ENCODE results near the gene SCP2D1.
"Not testable (repeated sequence)": the region's sequence is repeated elsewhere in the genome, so short reads cannot be mapped to it uniquely, and the experiment has no call there.

The SCP2D1 gene

DNA sequence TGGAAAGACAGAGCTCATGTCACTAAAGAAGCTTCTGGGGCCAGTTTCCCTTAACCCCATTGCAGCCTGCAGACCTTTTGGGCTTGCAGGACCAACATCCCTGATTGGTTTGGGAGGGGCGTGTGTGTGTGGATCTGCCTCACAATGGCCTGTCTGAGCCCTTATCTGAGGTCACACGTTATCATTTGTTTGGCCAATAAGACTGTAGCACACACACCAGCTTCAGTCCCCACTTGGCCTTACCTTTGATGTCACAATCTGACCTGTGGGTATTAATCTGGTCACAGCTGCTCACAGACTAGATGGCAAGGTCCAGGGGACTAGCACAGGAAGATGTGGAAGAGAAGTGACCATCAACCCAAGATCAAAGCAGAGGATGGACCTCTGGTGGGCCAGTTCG lies at the start of gene SCP2D1:
Gene SCP2D1 (plus strand): TSS at position 301 of the 400 bp plus-strand sequence. CDS start 33 bp downstream, at position 334.
- in situ Hi-C loops (cut with MboI; ENCODE audit: low pct_unique_long_range_greater_than_20kb, low sequenced_read_pairs) = no loop called here
- no peak for DNase-seq

DNA sequence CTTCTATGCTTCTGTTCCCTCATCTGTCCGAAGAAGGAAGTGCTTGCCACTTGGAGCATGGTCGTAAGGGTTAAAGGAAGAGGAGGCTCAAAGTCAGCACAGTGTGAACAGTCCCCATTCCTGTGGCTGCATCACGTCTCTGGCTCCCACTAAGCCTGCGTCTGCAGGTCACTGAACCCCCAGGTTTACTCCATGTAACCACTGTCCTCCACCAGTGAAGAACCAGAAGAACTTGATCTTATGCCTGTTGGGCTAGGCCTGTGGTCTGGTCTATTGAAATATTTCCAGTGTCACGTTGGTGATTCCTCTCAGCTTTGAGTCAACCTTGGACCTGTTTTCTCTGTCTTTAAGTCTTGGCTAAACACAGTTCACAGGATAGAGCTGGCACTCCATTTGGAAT lies 45.9 kb upstream of the SCP2D1 start:
- in situ Hi-C loops (cut with MboI; ENCODE audit: low pct_unique_long_range_greater_than_20kb, low sequenced_read_pairs) = no loop called here

DNA sequence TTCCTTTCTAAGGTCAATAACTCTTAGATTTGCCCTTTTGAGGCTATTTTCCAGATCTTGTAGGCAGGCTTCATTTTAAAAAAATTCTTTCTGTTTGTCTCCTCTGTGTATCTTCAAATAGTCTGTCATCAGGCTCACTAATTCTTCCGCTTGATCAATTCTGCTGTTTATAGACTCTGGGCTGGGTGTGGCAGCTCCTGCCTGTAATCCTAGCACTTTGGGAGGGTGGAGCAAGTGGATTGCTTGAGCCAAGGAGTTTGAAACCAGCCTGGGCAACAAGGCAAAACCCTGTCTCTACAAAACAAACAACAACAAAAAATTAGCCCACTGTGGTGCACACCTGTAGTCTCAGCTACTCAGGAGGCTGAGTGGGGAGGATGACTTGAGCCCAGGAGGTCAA lies 40.0 kb upstream of the SCP2D1 start:
- in situ Hi-C loops (cut with MboI; ENCODE audit: low pct_unique_long_range_greater_than_20kb, low sequenced_read_pairs) = no loop called here
- no peak for DNase-seq

More for the DNA sequence above, 45.9 kb upstream of the SCP2D1 start:
- DNase-seq = no peak

DNA sequence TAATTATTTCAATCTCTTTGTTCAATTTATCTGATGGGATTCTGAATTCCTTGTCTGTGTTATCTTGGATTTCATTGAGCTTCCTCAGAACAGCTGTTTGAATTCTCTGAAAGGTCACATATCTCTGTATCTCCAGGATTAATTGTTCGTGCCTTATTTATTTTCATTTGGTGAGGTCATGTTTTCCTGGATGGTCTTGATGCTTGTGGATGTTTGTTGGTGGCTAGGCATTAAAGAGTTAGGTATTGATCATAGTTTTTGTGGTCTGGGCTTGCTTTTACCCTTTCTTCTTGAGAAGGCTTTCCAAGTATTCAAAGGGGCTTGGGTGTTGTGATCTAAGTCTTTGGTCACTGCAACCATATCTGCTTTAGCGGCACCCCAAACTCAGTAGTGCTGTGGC lies 39.4 kb upstream of the SCP2D1 start:
- no peak for DNase-seq
- in situ Hi-C loops (cut with MboI; ENCODE audit: low pct_unique_long_range_greater_than_20kb, low sequenced_read_pairs) = no loop called here

DNA sequence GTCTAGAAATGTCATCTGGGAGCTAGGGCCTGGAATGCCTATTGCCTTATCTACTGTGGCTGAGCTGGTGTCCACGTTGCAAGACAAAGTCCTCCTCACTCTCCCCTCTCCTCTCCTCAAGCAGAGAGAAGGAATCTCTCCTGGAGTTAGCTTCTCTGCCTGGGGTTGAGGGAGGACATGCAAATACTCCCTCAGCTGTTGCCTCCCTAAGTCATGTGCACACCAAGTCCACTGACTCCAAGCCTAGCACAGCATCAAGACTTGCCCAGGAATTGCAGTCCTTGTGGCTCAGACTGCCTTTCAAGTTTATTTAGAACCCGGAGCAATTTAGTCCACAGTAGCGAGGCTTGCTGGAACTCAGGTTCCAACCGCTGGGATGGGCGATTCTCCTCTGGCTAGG lies 38.0 kb upstream of the SCP2D1 start:
- DNase-seq = no peak
- in situ Hi-C loops (cut with MboI; ENCODE audit: low pct_unique_long_range_greater_than_20kb, low sequenced_read_pairs) = no loop called here

DNA sequence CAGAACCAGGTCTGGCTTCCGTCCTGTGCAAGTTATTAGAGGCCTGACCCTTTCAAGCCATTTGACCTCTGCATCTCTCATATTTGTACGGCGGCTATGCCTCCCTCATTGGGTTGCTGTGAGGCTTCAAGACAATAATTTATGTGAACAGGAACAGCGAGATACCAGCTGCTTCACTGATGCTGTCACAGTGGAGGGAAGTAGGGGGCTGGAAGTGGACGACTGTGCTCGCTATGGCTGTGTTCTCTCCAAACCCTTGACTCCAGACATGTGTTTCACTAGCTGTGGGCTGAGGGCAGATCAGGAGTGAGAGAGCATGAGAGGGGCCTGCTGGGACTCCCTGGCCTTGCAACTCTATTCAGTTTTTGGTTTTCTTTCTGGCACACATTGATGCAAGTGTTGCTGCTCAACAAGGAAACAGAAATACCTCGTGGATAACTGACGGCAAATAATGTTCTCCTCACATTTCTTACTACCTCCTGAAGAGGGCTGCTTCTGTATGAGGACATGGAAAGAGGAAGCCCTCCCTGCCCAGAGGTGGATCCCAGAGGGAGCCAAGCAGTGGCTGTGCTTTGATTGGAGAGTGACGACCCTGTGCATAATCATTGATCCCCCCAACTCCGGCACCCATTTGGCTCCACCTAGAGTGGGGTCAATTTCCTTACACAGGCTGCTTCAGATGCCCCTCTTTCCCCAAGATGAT lies 34.7 kb upstream of the SCP2D1 start:
- in situ Hi-C loops (cut with MboI; ENCODE audit: low pct_unique_long_range_greater_than_20kb, low sequenced_read_pairs) = no loop called here
- peak; percentile 26 for DNase-seq

DNA sequence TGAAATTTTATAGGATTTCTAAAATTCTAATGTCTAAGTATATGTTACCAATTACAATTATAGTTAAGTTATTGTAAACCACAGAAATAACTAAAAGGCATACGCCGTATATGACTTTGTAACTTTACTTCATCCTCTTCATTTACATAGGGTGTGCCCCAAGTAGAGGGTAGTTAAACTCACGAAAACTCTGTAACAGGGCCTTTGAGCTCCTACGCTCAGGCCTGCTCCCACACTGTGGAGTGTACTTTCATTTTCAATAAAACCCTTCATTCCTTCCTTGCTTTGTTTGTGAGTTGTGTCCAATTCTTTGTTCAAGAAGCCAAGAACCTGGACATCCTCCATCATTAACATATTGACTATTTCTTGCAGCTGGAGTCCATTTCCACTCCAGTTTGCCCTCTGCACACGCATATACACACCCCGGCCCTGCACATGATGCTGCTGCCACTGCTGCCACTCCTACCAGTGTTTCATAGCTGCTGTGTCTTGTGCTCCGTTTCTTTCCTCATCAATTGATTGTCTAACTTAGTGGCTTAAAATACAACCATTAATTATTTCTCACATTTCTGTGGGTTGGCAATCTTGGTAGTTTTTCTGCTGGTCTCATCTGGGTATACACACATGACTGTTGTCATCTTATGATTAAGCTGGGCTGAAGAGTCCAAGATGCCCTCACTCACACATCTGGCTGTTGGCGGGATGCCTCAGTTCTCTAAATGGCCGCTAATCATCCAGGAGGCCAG lies 33.0 kb upstream of the SCP2D1 start:
- in situ Hi-C loops (cut with MboI; ENCODE audit: low pct_unique_long_range_greater_than_20kb, low sequenced_read_pairs) = no loop called here
- no peak for DNase-seq

DNA sequence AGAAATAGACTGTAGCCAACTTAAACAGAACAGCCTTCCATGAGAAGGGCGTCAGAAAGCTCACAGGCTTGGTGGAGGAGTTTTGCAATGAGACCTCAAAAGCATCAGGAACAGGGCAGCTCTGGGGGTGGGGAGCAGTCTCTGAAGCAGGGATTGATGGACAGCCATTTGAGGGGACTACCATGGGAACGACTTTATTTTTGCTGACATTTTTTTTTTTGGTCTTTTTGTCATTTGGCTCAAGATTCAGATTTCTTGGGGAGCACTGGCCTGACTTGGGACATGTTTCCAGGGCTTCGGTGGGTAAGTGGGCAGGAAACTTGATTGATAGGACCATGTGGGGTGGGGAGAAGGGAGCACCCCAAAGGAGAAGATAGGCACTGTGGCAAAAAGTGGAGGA lies 32.1 kb upstream of the SCP2D1 start:
- in situ Hi-C loops (cut with MboI; ENCODE audit: low pct_unique_long_range_greater_than_20kb, low sequenced_read_pairs) = no loop called here
- no peak for DNase-seq

DNA sequence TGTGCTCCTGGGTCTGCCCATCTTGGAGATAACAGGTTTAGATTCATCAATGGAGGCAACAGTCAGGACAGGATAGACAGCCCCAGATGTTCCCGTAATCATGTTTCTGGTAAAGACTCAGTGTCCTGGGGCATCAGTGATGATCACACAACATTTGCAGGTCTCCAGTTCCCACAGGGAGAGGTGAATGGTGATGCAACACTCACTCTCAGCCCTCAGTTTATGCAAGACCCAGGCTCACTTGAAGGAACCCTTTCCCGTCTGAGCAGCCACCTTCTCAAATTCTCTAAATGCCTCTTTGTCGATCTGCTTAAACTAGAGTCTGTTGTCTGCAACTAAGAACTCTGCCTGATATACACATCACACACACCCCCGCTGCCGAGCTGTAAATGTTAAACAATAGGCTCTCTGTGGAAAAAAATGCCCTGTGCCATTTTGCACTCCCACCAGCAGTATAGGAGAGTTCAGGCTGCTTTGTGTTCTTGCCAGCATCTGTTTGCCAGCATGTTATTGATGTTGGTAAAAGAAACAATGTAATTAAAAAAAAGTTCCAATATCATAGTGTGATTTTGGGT lies 30.1 kb upstream of the SCP2D1 start:
- in situ Hi-C loops (cut with MboI; ENCODE audit: low pct_unique_long_range_greater_than_20kb, low sequenced_read_pairs) = no loop called here
- DNase-seq = no peak

DNA sequence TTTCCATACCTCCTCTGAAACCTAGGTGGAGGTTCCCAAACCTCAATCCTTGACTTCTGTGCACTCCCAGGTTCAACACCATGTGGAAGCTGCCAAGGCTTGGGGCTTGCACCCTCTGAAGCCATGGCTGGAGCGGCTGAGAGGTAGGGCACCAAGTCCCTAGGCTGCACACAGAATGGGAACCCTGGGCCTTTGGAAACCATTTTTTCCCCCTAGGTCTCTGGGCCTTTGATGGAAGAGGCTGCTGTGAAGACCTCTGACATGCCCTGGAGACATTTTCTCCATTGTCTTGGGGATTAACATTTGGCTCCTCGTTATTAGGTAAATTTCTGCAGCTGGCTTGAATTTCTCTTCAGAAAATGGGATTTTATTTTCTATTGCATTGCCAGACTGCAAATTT lies 26.5 kb upstream of the SCP2D1 start:
- DNase-seq; in situ Hi-C loops (cut with MboI; ENCODE audit: low pct_unique_long_range_greater_than_20kb, low sequenced_read_pairs): not testable (repeated sequence)

DNA sequence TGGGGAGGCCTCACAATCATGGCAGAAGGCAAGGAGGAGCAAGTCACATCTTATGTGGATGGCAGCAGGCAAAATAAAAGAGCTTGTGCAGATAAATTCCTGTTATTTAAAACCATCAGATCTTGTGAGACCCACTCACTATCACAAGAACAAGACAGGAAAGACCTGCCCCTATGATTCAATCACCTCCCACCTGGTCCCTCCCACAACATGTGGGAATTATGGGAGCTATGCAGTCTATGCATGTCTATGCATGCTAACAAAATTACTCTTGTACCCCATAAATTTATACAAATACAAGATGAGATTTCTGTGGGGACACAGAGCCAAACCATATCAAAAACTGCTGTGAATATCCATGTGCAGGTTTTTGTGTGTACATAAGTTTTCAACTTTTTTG lies 25.6 kb upstream of the SCP2D1 start:
- no peak for DNase-seq
- in situ Hi-C loops (cut with MboI; ENCODE audit: low pct_unique_long_range_greater_than_20kb, low sequenced_read_pairs) = no loop called here

DNA sequence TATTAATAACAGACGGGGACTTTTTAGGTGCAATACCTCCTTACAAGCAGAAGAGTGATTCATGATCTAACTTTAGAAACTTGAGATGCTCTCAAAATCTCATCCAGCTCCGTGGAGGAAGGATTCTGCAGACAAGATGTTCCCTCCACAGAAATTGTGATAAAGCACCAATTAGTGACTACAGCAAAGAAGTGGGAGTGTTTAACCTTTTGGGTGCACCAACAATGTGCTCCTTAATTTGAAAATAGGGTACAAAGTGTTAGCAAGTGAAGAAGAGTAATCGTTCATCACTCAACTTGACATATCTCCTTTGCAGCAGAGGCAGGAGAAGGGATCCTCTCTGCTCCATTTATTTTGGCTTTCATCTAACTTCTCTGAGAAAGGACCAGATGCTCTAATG lies 22.8 kb upstream of the SCP2D1 start:
- DNase-seq = no peak
- in situ Hi-C loops (cut with MboI; ENCODE audit: low pct_unique_long_range_greater_than_20kb, low sequenced_read_pairs) = no loop called here

DNA sequence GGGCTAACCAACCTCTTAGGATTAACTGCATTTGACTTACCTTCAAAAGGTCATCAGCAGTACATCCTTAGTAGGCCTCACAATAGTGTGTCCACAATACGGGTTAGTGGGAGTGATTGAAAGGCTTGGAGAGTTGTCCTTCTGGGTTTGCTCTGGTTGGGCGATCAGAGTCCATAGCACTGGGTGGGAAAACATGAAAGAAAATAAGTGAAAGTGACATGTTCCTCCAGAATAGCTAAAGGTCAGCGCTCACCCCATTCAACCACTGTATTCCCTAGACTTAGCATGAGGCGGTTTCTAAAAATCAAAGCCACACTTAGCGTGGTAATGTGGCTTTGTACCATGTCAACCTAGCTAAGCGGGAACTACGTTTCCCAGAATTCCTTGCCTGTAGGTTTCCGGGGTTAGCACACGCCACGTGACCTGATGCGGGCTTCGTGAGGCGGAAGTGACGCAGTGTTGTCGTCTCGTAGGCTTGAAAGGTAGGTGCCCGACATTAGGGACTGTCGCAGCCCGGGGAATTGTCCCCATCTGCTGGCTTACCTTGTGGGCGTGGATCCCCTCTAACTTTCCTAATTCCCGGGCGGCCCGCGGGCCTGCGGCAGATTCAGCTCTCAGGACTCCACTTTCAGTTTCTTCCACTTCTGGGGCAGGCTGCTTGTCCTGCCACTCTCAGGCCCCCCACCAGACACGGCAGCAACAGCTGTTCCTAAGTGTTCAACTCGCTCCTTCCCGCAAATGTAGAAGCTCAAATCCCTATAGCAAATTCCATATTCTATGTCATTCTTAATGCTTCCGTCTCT lies 19.8 kb upstream of the SCP2D1 start:
- peak; percentile 89 for DNase-seq
- in situ Hi-C loops (cut with MboI; ENCODE audit: low pct_unique_long_range_greater_than_20kb, low sequenced_read_pairs) = no loop called here

DNA sequence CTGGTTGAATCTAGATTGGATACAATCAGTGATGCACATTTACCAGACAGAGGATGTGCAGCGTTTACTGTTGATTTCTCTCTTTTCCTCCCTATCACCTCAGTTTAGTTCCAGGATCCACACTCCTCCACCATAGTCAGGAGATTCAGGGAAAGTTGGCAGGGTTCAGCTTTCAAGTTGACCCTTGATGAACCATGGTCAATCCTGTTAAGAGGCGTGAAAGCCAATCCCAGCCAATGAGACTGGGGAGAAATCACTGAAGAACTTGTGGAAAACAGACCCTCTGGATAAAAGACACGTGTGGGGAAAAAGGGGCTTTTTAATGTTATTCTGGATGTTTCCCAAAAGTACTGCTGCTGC lies 19.2 kb upstream of the SCP2D1 start:
- in situ Hi-C loops (cut with MboI; ENCODE audit: low pct_unique_long_range_greater_than_20kb, low sequenced_read_pairs) = no loop called here
- DNase-seq = no peak

DNA sequence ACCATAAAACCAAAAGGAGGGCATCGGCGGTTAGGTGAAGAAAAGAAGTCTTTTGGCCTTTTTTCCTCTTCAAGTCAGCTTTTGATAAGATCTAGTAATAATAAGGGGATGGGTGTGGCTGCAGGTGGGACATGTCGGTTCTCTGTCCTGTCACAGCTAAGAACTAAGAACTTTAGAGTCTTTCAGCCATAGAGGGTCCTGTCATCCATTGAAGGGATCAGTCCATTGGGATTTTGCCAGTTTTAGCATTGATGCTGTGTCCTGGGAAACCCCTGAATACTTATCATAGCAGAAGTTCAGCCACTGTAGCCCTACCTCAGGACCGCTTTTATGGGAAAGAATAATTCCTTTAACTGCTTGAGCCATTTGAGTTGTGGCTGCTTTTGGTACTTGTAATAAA lies 18.2 kb upstream of the SCP2D1 start:
- DNase-seq = no peak
- in situ Hi-C loops (cut with MboI; ENCODE audit: low pct_unique_long_range_greater_than_20kb, low sequenced_read_pairs) = no loop called here

DNA sequence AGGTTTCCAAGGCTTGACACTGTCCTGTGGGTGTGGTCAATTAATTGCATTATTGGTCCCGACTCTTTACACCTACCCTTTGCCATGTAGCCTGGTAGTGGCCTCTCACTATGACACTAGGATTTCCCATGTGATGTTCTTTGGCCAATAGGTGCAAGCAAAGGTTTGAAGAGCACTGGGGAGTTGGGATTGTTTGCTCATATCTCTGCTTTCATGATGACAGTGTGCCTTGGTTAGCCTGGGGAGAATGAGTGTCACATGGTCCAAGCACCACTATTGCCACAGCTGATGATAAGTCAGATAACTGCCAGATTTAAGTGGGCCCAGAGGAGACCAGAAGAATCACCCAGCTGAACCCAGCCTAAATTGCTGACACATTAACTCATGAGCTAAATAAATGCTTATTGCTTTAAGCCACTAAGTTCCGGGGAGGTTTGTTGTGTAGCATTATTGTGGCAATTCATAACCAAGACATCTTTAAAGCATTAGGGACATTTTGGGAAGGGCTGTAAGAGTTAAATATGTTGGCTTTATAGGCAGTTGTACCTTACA lies 17.2 kb upstream of the SCP2D1 start:
- in situ Hi-C loops (cut with MboI; ENCODE audit: low pct_unique_long_range_greater_than_20kb, low sequenced_read_pairs) = no loop called here
- DNase-seq = no peak

DNA sequence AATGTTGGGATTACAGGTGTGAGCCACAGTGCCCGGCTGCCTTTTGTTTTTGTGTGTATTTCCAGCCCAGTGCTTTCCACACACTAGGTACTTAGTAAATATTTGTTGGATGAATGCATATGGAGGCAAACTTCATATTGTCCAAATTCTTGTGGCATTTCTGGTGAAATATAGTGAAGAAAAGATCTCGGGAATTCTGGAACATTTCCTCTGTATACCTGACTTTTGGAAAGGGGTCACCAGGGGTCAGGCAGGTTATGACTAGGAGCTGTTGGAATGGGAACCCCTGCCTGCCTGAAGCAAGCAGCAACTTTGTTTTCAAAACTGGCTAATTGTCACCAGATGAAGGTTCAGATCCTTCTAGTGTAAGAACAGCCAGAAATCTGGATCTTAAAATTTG lies 12.1 kb upstream of the SCP2D1 start:
- in situ Hi-C loops (cut with MboI; ENCODE audit: low pct_unique_long_range_greater_than_20kb, low sequenced_read_pairs) = no loop called here
- DNase-seq = no peak

DNA sequence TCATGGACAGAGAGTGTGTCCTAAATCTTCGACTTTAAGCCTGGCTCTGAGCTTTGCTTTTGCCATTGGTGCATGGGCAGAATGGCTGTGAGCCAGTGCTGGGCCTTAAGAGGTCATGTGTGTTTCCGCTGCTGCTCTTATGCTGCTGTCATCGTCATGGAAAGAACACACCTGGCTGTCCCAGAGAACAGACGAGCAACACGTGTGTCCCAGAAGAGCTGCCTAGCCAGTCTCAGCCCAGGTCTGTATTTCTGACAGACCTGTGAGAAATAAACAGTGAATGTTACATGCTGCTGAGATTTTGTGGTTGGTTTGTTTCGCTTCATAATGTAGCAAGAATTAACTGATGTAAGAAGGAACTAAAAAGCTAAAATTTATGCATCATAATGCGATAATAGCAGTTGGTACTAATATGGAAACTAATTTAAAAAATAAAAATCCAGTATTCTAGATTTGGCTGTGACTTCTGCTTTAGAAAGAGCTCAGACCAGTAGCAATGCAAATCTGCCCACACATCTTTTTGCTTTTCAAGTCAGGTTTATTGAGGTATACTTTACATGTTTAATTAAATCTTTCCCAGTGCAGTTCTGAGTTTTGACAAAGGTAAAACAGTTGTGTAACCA lies 11.5 kb upstream of the SCP2D1 start:
- no peak for DNase-seq
- in situ Hi-C loops (cut with MboI; ENCODE audit: low pct_unique_long_range_greater_than_20kb, low sequenced_read_pairs) = no loop called here

DNA sequence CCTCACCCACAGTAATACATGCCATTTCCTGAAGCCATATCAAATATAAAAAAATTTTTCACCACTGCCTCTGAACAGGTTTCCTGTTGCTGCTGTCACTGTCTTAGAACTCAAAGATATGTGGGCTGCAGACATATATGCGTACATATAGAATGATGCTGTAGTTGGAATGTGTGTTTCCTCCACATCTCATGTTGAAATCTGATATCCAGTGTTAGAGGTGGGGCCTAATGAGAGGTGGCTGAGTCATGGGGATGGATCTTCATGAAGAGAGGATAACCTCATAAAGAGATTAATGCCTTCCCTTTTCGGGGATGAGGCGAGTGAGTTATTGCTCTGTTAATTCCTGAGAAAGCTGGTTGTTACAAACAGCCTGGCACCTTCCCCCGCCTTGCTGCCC lies 7.7 kb upstream of the SCP2D1 start:
- no peak for DNase-seq
- in situ Hi-C loops (cut with MboI; ENCODE audit: low pct_unique_long_range_greater_than_20kb, low sequenced_read_pairs) = no loop called here
